ENCODE results near the gene PIK3C2G.
"Not testable (repeated sequence)": the region's sequence is repeated elsewhere in the genome, so short reads cannot be mapped to it uniquely, and the experiment has no call there.

PIK3C2G gene

DNA sequence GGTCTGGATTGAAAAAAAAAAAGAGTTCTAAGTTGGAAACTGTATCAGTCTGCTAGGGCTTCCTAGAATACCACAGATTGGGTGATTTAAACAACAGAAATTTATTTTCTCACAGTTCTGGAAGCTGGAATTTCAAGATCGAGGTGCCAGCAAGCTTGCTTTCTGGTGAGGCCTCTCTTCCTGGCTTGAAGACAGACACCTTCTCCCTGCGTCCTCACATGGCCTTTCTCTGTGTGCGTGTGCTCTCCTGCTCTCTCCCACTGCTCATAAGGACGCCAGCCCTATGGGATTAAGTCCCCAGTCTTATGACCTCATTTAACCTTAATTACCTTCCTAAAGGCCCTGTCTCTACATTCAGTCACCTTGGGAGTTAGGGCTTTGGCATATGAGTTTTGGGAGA, 215.5 kb downstream of the PIK3C2G start:
- DNase-seq = no peak

DNA sequence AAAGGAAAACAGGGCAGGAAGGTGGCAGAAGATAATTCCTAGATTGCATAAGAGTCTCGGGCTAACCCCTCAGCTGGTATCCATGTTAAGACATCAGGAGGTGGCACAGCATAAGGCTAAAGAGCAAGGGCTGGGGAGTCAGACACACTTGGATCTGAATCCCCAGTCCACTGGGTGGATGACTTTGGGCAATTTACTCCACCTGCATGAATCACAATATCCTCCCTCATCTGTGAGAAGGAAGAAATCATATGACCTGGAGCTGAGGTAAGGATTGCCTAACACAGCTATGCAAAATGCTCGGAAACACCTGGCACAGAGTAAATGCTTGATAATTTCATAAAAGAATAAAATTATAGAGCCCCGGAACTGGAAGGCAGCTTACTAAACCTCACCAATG, 217.9 kb downstream of the PIK3C2G start:
- DNase-seq = no peak

- DNase-seq = no peak
Measured at GRCh38 chr12:18482601-18483120, 221.3 kb downstream of the PIK3C2G start.

DNA sequence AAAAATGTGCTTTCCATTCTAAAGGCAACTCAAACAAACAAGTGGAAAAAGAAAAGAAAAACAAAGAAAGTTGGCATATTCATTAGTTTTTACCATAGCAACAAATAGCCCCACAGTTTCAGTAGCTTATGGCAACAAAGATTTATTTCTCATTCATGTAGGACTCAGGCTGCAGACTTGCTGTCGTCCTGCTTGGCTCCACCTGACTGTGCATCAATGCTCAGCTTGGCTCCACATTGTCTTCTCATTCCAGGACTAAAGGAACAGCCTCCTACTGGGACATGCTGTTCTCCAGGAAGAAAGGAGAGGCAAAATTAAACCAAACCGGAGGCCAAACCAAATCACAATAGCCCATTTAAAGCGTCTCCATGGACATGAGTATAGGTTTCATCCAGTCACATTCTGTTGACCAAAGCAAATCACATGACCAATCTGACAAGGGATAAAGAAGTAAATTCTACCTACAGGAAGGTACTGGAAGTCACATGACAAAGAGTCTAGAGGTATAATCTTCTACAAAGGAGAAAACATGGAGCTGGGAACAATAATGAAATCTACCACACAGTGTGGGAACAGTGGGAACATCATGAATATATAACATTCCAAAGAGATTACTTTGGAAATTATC, 222.5 kb downstream of the PIK3C2G start:
- DNase-seq = no peak

DNA sequence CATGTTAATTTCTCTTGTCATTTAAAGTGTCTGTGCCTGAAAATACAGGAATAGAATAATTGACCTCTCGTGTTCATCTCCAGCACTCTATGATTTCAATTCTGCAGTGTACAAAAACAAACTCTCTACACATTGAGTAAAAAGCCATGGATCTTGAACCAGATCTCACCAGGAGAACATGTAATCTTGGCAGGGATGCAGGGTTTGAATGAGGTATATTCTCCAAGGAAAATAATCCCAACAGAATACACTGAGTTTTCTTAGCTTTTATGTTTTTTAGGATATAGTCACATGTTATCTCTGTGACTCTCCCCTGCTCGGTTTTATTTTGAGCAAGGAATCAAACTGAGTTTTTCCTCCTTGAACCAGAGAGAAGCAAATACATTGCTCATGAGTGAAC, 224.7 kb downstream of the PIK3C2G start:
- no peak for DNase-seq

DNA sequence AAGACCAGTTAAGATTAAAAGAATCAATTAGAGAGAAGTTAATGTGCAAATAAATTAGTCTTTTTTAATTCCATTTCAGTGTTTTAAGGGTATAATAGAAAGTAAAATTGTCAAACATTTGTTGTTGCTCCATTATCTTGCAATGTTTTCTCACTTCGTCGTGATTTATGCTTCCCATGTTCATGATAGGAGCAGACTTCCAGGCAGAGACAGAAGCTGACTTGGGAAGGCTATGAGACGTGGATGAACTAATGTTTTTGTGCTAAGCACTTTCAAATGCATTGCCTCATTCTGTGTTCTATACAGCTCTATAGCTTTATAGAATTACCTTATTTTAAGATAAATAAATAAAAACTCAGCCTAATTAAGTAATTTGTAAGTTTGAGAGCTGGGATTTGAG, 226.2 kb downstream of the PIK3C2G start:
- DNase-seq = no peak

DNA sequence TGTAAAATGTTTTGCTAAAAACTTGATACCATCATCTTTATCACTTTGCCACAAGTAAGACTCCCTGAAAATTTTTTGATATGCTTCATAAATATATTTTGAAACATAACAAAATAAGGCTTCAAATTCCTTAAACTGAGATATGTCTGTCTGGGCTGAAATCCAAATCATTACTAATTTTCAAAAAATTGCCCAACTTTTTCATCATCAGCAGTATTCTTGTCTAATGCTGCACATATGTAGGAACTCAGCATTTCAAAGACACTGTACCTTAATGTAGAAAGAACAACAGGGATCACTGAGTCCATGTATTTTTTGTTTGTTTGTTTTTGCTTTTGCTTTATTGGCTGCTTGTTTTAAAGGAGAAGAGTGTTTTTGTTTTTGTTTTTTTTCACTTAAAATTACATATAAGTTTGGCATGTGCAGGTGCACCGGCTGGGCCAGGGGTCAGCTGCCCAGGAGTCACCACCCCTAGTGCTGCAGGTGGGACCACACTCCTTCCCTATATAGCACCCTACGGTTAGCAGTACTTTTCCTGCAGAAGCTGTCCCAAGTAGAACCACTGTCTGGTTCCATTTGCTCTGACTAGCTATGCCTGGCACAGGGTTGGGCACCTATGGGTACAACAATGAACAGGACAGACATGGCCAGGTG, 231.2 kb downstream of the PIK3C2G start:
- no peak for DNase-seq

DNA sequence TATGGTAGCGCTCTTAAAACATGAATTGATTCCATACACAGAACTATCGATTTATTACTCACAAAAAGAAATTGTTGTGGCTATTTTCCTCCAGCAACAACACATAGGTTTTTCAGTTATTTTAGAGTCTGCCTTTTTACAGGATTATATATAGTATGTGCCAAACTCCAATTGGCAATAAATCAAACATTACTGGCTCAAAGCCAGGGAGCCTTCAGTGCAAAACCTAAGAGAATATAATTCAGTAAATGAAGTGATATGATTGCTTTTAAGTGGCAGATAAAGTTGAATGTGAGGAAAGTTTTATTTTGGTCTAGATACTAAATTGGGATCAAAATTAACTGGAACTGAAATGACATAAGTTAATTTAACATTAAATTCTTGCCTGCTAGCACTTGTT, 234.8 kb downstream of the PIK3C2G start:
- DNase-seq = no peak

GRCh38 chr12:18500160-18500574, 238.8 kb downstream of the PIK3C2G start:
- not testable (repeated sequence) for DNase-seq

GRCh38 chr12:18500736-18501135, 239.4 kb downstream of the PIK3C2G start:
- DNase-seq = not testable (repeated sequence)

DNA sequence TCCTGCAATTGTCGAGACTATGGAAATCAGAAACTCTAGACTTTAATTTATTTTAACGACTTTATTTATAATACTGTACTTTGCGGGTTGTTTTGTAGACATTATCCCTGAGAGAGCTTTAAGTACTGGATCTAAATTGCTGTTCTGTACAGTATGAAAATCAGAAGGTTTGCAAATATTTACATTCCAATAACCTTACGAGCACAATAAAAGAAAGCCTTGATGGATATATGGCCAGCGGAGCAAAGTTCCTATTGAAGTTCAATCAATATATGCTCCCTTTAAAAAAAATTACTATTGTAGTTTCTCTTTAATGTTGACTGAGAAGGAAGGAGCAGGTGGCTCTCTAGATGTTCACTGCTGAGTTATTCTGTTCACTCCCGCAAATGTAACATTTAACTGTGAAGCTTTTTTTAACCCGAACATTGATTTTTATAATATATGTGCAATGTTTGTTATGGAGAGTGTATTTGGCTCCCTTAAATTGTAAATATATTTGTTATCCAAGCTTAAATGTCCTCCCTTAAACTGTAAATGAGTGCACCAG, 241.2 kb downstream of the PIK3C2G start:
- DNase-seq = no peak

DNA sequence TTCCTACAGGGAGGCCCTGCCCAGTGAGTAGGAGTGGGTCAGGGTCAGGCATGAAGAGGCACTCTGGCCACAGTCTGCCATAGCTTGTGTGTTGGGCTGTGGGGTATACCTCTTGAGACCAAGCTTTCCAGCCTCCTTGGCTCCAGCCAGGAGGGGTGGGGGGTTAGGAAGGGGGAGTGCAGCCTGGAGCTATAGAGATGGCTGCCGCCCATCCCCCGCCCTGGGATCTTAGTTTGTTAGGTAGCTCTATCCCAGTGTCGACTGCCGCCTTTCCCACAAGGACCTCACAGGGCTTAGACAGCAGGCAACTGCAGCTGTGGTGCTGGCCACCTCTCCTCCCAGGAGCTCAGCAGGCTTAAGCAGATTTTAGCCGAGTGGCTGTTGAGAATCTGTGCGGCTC, 260.1 kb downstream of the PIK3C2G start:
- no peak for DNase-seq

- DNase-seq = no peak
Measured at GRCh38 chr12:18522806-18523205, 261.5 kb downstream of the PIK3C2G start.

GRCh38 chr12:18542497-18542896, 281.2 kb downstream of the PIK3C2G start:
- DNase-seq = not testable (repeated sequence)

DNA sequence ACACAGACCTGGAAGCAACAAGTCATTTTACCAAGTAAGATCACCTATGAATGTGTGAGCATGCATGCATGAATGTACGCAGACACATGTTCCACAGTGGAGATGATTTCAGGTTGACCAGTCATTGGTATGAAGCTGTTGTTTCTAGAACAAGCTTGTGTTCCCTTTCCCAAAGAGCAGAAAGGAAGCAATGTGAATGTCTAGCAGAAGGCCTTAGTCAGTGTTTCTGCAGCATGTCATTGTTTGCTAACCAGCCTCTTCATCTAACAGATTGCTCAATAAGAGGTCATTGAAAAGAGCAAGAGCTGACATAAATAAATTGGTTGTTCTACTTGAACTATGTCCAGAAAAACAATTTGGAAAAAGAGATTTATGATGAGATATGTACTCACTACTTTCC, 285.1 kb downstream of the PIK3C2G start:
- DNase-seq = no peak

- no peak for DNase-seq
Measured at GRCh38 chr12:18549598-18549997, 288.3 kb downstream of the PIK3C2G start.

- DNase-seq = no peak
Measured at GRCh38 chr12:18551106-18551505, 289.8 kb downstream of the PIK3C2G start.

DNA sequence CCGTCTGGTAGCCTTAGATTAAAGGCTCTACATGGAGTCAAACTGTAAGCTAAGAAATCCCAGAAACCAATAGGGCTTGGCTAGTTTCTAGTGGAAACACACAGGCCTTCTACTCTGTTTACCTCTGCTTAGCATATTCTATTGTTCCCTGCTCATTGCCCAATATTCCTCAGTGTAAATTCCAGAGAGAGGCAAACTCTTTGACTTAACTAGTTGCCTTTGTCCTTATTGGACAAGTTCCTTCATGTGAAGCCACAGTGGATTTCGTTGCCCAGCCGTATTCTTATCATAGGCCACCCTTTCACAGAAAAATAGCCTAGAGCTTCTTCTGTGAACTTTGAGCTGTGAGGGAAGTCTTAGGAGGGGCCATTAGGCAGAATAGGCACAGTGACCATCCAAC, 290.4 kb downstream of the PIK3C2G start:
- no peak for DNase-seq

DNA sequence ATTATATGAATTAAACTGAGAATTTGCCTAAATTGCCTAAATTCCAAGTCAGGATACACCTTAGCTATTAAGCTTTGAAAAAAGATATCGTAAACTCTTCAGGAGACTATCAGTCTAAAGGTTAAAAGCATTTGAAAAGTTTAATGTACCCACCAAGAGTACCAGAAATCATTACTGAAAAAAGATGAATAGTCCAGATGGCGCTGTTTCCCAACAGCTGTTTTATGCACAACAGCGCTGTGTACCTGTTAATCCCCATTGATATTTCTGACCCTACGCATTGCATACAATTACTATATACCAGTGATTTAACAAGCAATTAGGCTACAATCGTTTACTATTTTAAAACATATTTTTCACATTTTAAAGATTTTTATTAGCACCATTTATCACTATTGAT, 291.5 kb downstream of the PIK3C2G start:
- DNase-seq = no peak

DNA sequence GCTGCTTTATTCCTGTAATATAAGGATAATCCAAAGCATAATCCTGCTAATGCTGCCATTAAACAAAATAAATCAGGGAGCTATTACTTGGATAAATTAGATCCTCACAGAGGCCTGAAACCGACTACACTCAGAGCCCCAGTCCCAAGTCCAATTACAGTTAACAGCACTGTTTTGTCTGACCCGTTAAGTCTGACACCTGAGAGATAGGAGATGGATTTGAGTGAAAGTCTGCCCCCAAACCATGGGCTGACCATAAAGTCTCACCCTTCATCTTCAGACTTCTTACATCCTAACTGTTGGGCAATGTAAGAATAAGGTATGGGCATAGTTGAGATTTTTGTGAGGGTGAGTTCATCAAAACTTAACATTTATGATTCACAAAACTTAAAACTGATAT, 294.8 kb downstream of the PIK3C2G start:
- no peak for DNase-seq

DNA sequence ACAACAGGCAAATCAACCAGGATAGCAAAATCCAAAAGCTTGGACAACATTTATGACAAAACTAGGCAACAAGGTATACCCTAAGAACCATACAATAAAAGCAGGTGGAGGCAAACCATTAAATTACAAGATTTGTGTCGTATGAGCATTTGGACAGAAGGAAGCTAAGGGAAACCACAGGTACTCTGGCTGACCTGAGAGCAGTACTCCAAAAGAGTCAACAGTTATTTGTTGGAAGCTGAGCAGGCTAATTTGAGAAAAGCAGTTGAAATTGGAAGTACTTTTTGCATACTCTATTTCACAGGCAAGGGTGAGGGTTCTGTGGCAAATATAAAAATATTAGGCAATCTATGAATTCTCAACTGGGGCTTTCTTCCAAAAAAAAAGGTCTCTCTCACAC, 297.9 kb downstream of the PIK3C2G start:
- no peak for DNase-seq

DNA sequence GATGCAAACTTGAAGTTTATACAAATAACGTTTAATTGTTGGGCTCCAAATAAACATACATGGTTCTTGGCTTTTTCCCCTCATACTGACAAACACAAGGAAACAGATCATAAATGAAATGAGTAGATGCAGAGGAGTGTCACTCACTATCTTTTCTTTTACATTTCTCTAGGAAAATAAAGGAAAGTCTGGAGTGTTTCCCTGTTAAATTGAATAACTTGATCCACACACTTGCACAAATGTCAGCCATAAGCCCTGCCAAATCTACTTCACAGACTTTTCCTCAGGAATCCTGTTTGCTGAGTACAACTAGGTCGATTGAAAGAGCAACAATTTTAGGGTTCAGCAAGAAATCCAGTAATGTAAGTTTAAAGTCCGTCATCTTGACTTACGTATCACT, 301.2 kb downstream of the PIK3C2G start:
- DNase-seq = no peak

DNA sequence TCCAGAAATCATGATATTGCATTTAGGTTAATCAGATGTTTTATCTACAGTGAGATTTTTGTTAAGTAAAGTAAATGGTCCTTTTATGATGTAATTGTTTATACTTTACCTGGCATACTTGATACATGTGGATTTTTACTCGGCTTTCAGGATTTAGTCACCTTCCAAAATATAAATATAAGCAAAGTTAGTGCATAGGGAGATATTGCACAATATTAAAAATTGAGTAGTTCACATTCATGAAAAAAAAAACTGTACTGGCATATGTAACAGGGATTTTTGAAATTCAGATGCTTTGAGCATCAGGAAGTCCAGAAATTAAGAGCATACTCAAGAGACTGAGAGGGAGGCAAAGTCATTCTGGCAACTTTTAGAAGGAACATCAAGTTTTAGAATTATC, 303.0 kb downstream of the PIK3C2G start:
- no peak for DNase-seq

GRCh38 chr12:18567787-18568186, 306.5 kb downstream of the PIK3C2G start:
- DNase-seq = no peak

- DNase-seq = no peak
Measured at GRCh38 chr12:18570543-18570942, 309.2 kb downstream of the PIK3C2G start.
